Retina (tissue), 1 donor: ENCODE results near the gene STAB2.

Experiments used
- DNase-seq: peaks from one replicate; pipeline ENCODE4 v3.0.0-alpha.2; 2016

The STAB2 gene

GRCh38 chr12:103812789-103813188, 225.7 kb downstream of the STAB2 start:
- no peak for DNase-seq

GRCh38 chr12:103813426-103813825, 226.4 kb downstream of the STAB2 start:
- DNase-seq = no peak

- DNase-seq = no peak
These were observed 226.9 kb downstream of the STAB2 start for GRCh38 chr12:103813949-103814348.

- no peak for DNase-seq
These were observed 227.4 kb downstream of the STAB2 start for GRCh38 chr12:103814436-103814835.
